HepG2 (cell line): ENCODE results near the gene C2orf42. TPM values are rescaled to one million over a fixed set of nuclear protein-coding genes. Genes with fewer than 3 reads are reported as not detected.
A peak's percentile ranks its signal among the peaks of the same experiment; 100 is the strongest.

Experiments
- BCLAF1 ChIP-seq: fragments of 450-650 bp; IDR thresholded peaks from 2 replicates; pipeline ENCODE4 v1.6.1; 2017; ENCODE audit warnings: mild to moderate bottlenecking
- JUND ChIP-seq: sonication (generic); formaldehyde crosslinking; IDR thresholded peaks from 2 replicates; pipeline ENCODE4 v1.8.0; 2022; ENCODE audit warnings: mild to moderate bottlenecking, missing genetic modification reagents
- KAT2B ChIP-seq: fragments of 150-350 bp; IDR thresholded peaks from 2 replicates; pipeline ENCODE4 v1.6.1; 2014; ENCODE audit warnings: low read depth, low read length, borderline replicate concordance
- MLXIP ChIP-seq: sonication (generic); formaldehyde crosslinking; IDR thresholded peaks from 2 replicates; pipeline ENCODE4 v1.9.0; 2021; ENCODE audit warnings: missing genetic modification reagents, borderline replicate concordance
- MTA3 ChIP-seq: sonication (generic); formaldehyde crosslinking; IDR thresholded peaks from 2 replicates; pipeline ENCODE4 v1.4.0; 2020; ENCODE audit warnings: missing genetic modification reagents
- PITX1 ChIP-seq: sonication (generic); formaldehyde crosslinking; IDR thresholded peaks from 2 replicates; pipeline ENCODE4 v1.5.1; 2020; ENCODE audit warnings: mild to moderate bottlenecking, missing genetic modification reagents
- RBM39 ChIP-seq: fragments of 200-400 bp; formaldehyde crosslinking; IDR thresholded peaks from one replicate; pipeline ENCODE4 v1.6.1; 2018; ENCODE audit warnings: antibody characterized with exemption, mild to moderate bottlenecking, low read depth, low read length; ENCODE audit not compliant: poor library complexity, severe bottlenecking
- SMARCC2 ChIP-seq: fragments of 450-650 bp; IDR thresholded peaks from 2 replicates; pipeline ENCODE4 v1.6.1; 2017; ENCODE audit warnings: antibody characterized with exemption, mild to moderate bottlenecking
- TAF15 ChIP-seq: fragments of 200-400 bp; formaldehyde crosslinking; IDR thresholded peaks from one replicate; pipeline ENCODE4 v1.6.1; 2018; ENCODE audit warnings: mild to moderate bottlenecking, low read depth, low read length; ENCODE audit not compliant: poor library complexity, severe bottlenecking
- TEAD3 ChIP-seq: optimal IDR thresholded peaks from 2 replicates; pipeline ENCODE3; 2016; ENCODE audit warnings: borderline replicate concordance
- ZBED4 ChIP-seq: sonication (generic); formaldehyde crosslinking; IDR thresholded peaks from 2 replicates; pipeline ENCODE4 v1.4.0; 2020; ENCODE audit warnings: missing genetic modification reagents, borderline replicate concordance
- ZMYM4 ChIP-seq: sonication (generic); formaldehyde crosslinking; IDR thresholded peaks from 2 replicates; pipeline ENCODE4 v1.8.1; 2023; ENCODE audit warnings: mild to moderate bottlenecking, missing genetic modification reagents
- ZNF576 ChIP-seq: sonication (generic); formaldehyde crosslinking; IDR thresholded peaks from 2 replicates; pipeline ENCODE4 v1.4.0; 2020; ENCODE audit warnings: mild to moderate bottlenecking, missing genetic modification reagents
- ZNF670 ChIP-seq: sonication (generic); formaldehyde crosslinking; IDR thresholded peaks from 2 replicates; pipeline ENCODE4 v1.8.0; 2022; ENCODE audit warnings: mild to moderate bottlenecking, missing genetic modification reagents, borderline replicate concordance
- ZNF704 ChIP-seq: sonication (generic); formaldehyde crosslinking; IDR thresholded peaks from 2 replicates; pipeline ENCODE4 v1.8.1; 2023; ENCODE audit warnings: mild to moderate bottlenecking, inconsistent platforms, moderate library complexity, missing genetic modification reagents, borderline replicate concordance
- polyA plus RNA-seq, 8 experiments: library from polyadenylated mRNA; depleted of rRNA in 3 of 8; stranded (reverse) in 7 of 8; unstranded in 1 of 8; fragments of >200 nt; fragmentation: Illumina TruSeq in 4 of 8; extraction: Trizol in 4 of 8; gene quantifications; 2 replicates each; pipeline versions ENCODE4 v1.2.1 to v1.2.3, GENCODE V29; 2011 to 2016; ENCODE audit warnings: low read depth in 4 of 8, missing spikeins in 1 of 8, mixed read lengths in 1 of 8; ENCODE audit not compliant: insufficient read depth in 1 of 8
- total RNA-seq, 5 experiments: library from RNA; depleted of rRNA; stranded (reverse); fragments of >200 nt; fragmentation: Illumina TruSeq; extraction: Trizol; gene quantifications; 2 replicates each; pipeline ENCODE4 v1.2.3, GENCODE V29; 2016; ENCODE audit warnings: low read depth in 1 of 5

C2orf42 gene
- total and polyA plus RNA-seq, 2 of the 13 experiments (the other 11 are each of a cell fraction or from before 2014, with no cell fraction given), result 9.3 to 9.9 TPM

GRCh38 chr2:70132244-70133126 is 58.3 kb downstream of the C2orf42 start (continued):
- TF ChIP-seq ZBED4 (CRISPR knock-in tag) (no peak; the same call in 1 of the 2 replicates), MTA3 (CRISPR knock-in tag) (no peak), BCLAF1 (no peak), PITX1 (CRISPR knock-in tag) (0 out of 2 replicates have a peak, but pooled peaks have one; percentile 20), RBM39 (no peak), TAF15 (no peak), MLXIP (no peak), ZNF576 (CRISPR knock-in tag) (no peak), TEAD3 (peak; percentile 37), JUND (CRISPR knock-in tag) (no peak), ZNF704 (CRISPR knock-in tag) (no peak), ZNF670 (no peak), KAT2B (no peak), ZMYM4 (CRISPR knock-in tag) (no peak), SMARCC2 (no peak)
